Mammary epithelial cell (primary cell): ENCODE data around the gene RPS27A.

Experiments used
- EZH2 ChIP-seq: IDR thresholded peaks from 2 replicates; pipeline ENCODE4 v1.6.1; 2012; ENCODE audit warnings: low read length, inconsistent platforms, borderline replicate concordance
- TF ChIP-seq, protein P1 (sequence below), 2 donors: IDR thresholded peaks in 1 of 2; conservative IDR thresholded peaks in 1 of 2; 2 replicates each; pipeline ENCODE4 v1.5.1; 2011 to 2012; ENCODE audit warnings: inconsistent platforms in 2 of 2, low read length in 2 of 2, mild to moderate bottlenecking in 2 of 2, control low read depth in 1 of 2, low read depth in 1 of 2; ENCODE audit not compliant: insufficient read depth in 1 of 2; ENCODE audit errors: extremely low read depth in 1 of 2

DNA sequence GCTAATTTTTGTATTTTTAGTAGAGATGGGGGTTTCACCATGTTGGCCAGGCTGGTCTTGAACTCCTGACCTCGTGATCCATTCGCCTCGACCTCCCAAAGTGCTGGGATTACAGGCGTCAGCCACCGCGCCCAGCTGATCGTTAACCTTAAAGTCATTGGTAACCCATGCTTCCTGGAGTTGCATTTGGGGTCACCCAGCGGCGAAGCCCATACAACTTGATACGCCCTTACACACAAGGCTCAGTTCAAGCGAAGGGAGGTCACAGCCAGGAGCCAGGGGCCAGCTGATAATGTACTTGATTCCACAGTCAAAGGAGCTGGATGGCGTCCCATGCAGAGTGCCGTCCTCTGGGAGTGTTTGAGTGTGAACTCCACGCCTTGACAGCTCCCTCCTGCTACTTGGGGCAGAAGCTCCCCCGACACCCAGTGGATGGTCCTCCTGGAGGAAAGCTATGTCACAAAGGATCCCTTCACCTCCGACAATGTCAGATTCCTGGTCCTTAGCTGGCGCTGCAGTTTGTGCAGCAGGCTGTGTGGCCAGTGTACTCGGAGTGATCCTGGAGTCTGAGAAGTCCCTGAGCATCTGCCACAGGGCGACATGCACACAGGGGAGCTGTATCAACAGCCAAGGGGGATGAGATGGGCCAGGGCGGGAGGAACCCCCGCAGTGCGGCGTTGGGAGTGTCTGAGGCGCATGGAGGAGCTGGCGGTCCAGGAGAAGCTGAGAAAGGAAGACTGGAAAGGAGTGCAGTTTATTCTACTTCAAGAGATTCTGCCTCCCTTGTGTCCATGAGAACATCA lies 8.3 kb upstream of the RPS27A start:
- TF ChIP-seq, protein P1, sequence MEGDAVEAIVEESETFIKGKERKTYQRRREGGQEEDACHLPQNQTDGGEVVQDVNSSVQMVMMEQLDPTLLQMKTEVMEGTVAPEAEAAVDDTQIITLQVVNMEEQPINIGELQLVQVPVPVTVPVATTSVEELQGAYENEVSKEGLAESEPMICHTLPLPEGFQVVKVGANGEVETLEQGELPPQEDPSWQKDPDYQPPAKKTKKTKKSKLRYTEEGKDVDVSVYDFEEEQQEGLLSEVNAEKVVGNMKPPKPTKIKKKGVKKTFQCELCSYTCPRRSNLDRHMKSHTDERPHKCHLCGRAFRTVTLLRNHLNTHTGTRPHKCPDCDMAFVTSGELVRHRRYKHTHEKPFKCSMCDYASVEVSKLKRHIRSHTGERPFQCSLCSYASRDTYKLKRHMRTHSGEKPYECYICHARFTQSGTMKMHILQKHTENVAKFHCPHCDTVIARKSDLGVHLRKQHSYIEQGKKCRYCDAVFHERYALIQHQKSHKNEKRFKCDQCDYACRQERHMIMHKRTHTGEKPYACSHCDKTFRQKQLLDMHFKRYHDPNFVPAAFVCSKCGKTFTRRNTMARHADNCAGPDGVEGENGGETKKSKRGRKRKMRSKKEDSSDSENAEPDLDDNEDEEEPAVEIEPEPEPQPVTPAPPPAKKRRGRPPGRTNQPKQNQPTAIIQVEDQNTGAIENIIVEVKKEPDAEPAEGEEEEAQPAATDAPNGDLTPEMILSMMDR (conservative IDR thresholded peaks at IDR 0.05 in 1 of 2, IDR thresholded peaks at IDR 0.05 in 1 of 2; ENCODE audit: extremely low read depth in 1 of 2, insufficient read depth in 1 of 2, low read depth in 1 of 2, low read length in 2 of 2) = no peak
- TF ChIP-seq EZH2 = no peak
